Suppressor macrophage (primary cell): Measurements from ENCODE around the gene CXCR3.
"Not testable (repeated sequence)": the region's sequence is repeated elsewhere in the genome, so short reads cannot be mapped to it uniquely, and the experiment has no call there.

Source experiments
- DNase-seq, 4 experiments: peaks; one replicate each; pipeline ENCODE4 v3.0.0-alpha.2; 2020 to 2022

CXCR3 gene

GRCh38 chrX:71636438-71637252, 18.3 kb upstream of the CXCR3 start:
- DNase-seq, result no peak

GRCh38 chrX:71634366-71634765, 16.1 kb upstream of the CXCR3 start:
- no peak for DNase-seq

- no peak for DNase-seq
Observed at GRCh38 chrX:71632923-71633657, 14.8 kb upstream of the CXCR3 start.

- no peak for DNase-seq
Observed at GRCh38 chrX:71629467-71629866, 11.2 kb upstream of the CXCR3 start.

GRCh38 chrX:71627588-71628404, 9.5 kb upstream of the CXCR3 start:
- DNase-seq, result no peak

GRCh38 chrX:71626576-71626975, 8.3 kb upstream of the CXCR3 start:
- no peak for DNase-seq

GRCh38 chrX:71625471-71625870, 7.2 kb upstream of the CXCR3 start:
- DNase-seq, result no peak

GRCh38 chrX:71623714-71624113, 5.4 kb upstream of the CXCR3 start:
- DNase-seq, result no peak

- DNase-seq, result peak; percentile 10 to 45 (median 42)
Observed at GRCh38 chrX:71622576-71623450, 4.5 kb upstream of the CXCR3 start.

- DNase-seq, result no peak
Observed at GRCh38 chrX:71622032-71622575, 3.8 kb upstream of the CXCR3 start.

- no peak for DNase-seq
Observed at GRCh38 chrX:71621603-71622002, 3.3 kb upstream of the CXCR3 start.

GRCh38 chrX:71619986-71620385, 1.7 kb upstream of the CXCR3 start:
- no peak for DNase-seq

- peak in 3 of 4 experiments; percentile 6 to 29 (median 12) for DNase-seq
Observed at GRCh38 chrX:71619193-71619592, 882 bp upstream of the CXCR3 start.

- no peak for DNase-seq
Observed at GRCh38 chrX:71618787-71619186, 476 bp upstream of the CXCR3 start.

- DNase-seq, result no peak
Observed at GRCh38 chrX:71617742-71618141, 569 bp downstream of the CXCR3 start.

- no peak for DNase-seq
Observed at GRCh38 chrX:71616672-71617529, 1.4 kb downstream of the CXCR3 start.

- DNase-seq, result no peak
Observed at GRCh38 chrX:71615954-71616353, 2.4 kb downstream of the CXCR3 start.

GRCh38 chrX:71615056-71615455, 3.3 kb downstream of the CXCR3 start:
- DNase-seq, result no peak

GRCh38 chrX:71612256-71612655, 6.1 kb downstream of the CXCR3 start:
- no peak for DNase-seq

GRCh38 chrX:71611736-71612135, 6.6 kb downstream of the CXCR3 start:
- DNase-seq, result not testable (repeated sequence)
